Lung microvascular endothelial cell (primary cell): ENCODE measurements around the gene PKD2L2. TPM values are rescaled to one million over a fixed set of nuclear protein-coding genes. Genes with fewer than 3 reads are reported as not detected.
"Not testable (repeated sequence)": the region's sequence is repeated elsewhere in the genome, so short reads cannot be mapped to it uniquely, and the experiment has no call there.

Experiments used
- DNase-seq, 2 donors: peaks; one replicate each; pipeline versions ENCODE4 v3.0.0 to v3.0.0-alpha.2; 2010; ENCODE audit warnings: low read depth in 2 of 2
- total RNA-seq: library from RNA; depleted of rRNA; stranded (reverse); fragments of >200 nt; gene quantifications from 2 replicates; pipeline ENCODE4 v1.2.1, GENCODE V29; 2014

Gene PKD2L2
- total RNA-seq, result not detected in 2 replicates

DNA sequence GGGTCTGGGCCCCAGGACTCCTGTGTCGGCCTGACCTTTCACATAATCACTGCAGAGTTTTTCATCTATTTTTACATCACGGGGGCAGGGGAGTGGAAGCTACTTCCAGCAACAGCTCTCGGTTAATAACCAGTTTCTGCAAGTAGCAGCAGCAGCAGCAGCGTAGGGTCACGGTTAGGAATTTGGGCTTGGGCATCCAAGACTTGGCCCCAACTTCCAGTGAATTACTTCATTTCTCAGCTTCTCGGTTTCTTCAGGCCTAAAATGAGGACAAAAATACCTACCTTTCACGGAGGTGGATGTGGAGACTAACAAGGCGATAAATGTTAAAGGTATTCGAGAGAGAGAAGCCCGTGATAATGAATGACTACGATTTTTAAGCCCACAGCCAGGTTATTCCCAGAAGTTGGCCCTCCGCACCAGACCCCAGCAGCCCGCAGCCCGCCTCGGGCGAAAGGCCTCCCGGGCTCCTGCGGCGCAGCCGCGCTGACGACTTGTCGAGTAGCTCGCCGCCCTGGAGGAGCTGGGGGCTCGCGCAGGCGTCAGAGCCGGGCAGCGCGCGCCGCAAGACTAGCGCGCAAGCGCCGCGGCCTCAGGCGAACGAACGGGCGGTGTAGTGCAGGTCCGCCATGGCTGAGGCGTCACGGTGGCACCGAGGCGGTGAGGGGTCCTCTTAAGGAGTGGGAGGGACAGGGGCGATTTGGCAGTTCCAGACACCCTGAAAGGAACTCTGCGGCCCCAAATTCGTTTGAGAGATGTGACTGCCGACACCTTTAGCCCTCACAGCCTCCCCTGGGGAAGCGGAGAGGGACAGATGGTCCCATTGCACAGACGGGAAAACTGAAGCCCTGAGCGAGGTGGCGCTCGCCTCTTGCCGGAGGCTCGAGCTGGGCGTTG, at the start of gene PKD2L2:
Gene PKD2L2 (plus strand): TSS at position 595 of the 897 bp plus-strand sequence. CDS start 35 bp downstream, at position 630.
- peak; percentile 74 to 87 for DNase-seq

DNA sequence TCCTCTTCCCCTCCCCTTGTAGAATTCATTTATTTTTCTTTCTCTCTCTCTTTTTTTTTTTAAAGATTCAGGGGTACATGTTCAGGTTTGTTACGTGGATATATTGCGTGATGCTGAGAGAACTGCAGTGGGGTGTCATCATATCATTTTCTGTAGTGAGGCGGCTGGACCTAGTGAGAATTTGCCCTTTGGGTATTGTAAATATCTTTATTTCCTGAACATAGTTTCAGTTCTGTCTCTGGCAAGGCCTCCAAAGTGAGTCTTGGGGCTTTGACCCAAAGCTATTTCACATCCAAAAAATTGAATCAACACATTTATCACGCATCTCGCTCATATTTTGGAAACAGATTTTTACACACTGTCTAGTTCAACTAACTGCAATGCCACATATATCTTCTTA, 47.0 kb upstream of the PKD2L2 start:
- DNase-seq, result no peak

DNA sequence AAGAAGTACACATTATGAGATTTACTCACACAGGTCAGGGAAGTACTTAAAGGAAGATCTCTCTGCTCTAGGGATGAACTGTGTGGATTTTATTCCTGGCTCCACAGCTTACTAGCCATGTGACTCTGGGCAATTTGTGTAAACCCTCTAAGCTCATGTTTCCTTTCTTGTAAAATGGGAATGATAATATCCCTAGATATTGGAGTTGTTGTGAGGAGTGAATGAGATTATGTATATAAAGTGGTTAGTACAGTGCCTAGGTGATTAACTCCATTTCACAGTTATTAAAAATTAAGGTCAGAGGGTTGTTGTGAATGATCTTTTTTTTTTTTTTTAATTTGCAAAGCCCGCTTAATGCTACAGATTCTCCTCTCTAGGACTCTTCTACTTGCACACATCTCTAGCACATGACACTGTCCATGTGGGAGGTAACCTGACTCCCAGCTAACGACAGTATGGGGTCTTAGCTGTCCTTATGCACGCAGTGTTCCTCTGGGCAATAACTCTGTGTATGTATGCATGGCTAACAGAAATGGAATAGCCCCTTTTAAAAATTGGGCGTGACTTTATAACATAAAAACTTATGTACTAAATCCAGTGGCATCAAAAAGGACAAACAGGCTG, 45.5 kb upstream of the PKD2L2 start:
- no peak for DNase-seq

DNA sequence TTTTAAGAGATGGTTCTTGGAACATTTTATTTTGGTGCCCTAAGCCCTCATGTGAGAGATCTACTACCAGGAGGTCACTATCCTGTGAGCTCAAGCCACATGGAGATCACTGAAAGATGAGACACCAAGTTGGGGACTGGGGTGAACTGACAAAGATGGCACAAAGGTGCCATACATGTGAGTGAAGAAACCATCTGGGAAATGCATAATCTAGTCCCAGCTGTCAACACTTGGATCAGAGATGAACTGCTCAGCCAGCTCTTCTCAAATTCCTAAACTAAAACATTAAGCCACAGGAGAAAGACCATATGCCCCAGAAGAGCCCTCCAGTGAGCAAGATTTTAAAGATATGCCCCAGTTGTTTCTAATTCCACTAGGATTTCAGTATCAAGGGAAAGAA, 43.8 kb upstream of the PKD2L2 start:
- no peak for DNase-seq

DNA sequence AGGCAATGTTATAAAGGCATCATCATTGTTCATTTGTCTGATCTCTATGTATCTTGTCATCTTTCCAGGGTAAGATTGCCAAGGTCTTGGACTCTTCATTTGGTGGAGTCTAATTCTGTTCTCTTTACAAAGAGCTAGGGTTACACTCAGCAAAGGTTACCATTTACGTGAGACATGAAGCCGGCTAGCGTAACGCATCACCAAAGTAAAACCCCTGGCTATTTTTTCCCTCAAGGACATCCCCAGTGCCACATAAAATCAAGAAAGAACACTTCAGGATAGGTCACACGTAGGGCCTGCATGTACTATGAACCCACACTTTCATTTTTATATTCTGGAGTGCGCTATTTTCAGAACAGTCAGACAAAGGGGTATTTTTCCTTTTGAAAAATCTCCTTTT, 41.6 kb upstream of the PKD2L2 start:
- DNase-seq, result no peak

GRCh38 chr5:137853165-137853564, 36.1 kb upstream of the PKD2L2 start:
- not testable (repeated sequence) for DNase-seq

- DNase-seq, result no peak
These were observed 33.1 kb upstream of the PKD2L2 start for GRCh38 chr5:137856201-137856600.

DNA sequence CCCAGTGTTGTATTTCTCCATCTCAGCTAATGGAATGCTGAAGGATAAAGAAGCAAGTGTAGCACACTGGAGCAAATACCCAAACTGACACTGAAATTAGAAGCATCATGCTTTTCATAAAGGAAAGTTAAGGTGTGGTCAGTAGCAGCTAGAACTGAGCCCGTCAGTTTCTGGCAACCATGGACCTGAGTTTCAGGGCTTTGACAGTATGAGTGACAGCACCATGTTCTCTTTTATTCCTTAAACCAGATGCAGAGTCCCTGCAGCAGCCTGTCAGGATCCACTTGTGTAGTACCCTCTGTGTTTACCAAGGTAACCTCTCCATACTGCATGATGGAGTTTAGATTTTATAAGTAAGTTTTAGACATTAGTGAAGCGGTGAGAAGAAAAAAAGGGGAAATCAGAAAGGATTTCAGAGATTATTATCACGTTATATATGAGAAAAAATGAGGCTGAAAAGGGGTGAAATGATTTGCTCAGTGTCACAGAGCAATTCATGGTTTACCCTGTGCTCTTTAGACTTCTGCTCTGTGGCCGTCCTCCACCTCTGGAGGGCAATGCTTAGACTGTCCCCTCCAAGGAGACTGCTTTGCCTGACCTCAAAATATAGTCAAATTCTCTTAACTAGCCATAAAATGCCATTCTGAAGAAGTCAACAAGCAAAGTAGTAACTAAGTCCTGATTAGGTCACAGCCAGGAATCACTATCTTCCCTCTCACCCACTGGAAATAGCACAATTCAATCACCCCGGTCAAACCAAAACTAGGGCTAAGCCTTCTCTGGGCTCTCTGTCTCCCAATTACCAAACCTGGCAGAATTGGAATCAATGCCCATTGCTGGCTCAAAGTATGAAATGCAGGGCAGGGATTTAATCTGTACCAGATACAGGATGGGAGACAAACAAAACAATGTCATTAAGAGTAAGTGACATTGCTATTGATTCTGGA, 32.1 kb upstream of the PKD2L2 start:
- DNase-seq, result no peak

GRCh38 chr5:137858223-137858916, 30.9 kb upstream of the PKD2L2 start:
- peak; percentile 17 to 19 for DNase-seq

DNA sequence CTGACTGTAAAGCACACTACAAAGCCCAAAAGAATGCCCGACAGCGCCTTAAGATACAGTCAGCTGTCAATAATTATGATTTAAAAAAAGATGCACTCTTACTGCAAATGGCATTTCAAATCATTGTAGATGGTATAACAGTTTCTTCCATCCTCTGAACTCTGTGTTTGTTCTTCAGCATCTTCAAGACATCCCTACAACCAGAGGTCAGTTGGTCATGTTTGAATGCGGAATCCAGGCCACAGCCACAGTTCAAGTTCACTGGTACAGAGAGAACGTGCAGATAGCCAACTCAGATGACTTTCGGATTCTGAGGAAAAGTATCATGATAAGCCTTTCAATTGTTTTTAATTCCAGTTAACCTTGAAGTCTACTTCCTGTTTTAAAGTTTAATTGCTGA, 30.3 kb upstream of the PKD2L2 start:
- DNase-seq, result no peak

- no peak for DNase-seq
These were observed 27.0 kb upstream of the PKD2L2 start for GRCh38 chr5:137862251-137862650.

DNA sequence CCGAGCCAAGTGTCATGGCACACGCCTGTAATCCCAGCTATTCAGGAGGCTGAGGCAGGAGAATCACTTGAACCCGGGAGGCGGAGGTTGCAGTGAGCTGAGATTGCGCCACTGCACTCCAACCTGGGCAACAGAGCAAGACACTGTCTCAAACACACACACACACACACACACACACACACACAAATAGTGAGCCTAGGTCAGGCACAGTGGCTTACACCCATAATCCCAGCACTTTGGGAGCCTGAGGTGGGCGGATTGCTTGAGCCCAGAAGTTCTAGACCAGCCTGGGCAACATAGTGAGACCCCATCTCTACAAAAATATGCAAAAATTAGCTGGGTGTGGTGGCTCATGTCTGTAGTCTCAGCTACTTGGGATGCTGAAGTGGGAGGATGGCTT, 25.6 kb upstream of the PKD2L2 start:
- not testable (repeated sequence) for DNase-seq

GRCh38 chr5:137866541-137867388, 22.5 kb upstream of the PKD2L2 start:
- DNase-seq, result no peak

DNA sequence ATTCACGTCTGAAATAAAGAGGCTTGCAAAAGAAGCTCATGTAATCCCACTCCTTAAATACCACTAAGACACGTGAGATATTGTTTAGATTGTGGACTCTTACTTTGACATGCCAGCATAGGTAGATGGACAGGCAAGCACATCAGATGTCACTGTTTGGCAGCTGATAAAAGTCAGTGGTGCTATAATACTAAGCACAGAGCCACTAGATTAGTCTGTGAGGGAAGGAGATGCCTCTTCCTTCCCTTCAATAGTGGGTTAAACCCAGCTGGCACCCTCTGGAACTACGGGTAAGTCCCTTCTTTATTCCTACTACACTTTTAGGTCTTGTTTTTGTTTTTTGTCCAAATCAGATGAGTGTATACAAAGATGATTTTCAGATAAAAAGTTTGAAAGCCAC, 21.6 kb upstream of the PKD2L2 start, which contains the start of gene MYOT:
Gene MYOT (plus strand): TSS at position 197 of the 400 bp plus-strand sequence. CDS start 2,792 bp downstream, outside the sequence.
- DNase-seq, result no peak

- DNase-seq, result no peak
These were observed 18.5 kb upstream of the PKD2L2 start for GRCh38 chr5:137870647-137871339.

- no peak for DNase-seq
These were observed 17.7 kb upstream of the PKD2L2 start for GRCh38 chr5:137871571-137871970.

DNA sequence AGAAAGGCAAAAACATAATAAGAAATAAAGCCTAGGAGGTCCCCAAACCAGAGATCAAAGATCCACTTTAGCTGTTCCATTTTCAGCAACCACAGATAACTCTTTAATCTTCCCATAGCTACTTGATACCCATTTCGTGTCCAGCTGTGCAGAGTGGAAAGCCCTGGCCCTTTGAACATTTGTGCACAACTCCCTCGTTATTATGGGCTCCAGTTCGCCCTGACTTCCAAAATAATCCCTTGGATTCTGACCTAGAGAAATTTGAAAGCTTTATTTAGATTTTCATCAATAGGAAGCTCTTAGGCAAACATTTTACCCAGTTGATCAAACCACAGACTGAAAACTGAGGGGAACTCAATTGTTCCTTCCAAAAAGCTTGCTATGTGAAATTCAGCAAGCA, 16.8 kb upstream of the PKD2L2 start:
- DNase-seq, result no peak

DNA sequence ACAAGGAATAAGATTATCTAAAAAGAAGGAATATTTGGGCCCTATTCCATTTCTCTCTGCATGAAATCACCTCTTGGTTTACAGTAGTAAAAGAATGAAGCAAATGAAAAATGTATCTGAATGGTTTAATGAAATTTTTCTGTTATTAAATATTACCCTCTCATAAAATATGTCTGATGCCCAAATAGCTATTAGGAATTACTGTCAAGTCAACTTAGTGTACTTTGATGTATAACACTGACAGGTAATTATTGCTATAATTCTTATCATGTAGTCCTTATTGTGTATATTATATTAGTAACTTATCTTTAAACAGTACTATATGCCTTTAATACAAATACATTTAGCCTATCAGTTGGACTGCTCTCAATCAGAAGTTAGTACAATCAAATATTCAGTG, 13.2 kb upstream of the PKD2L2 start:
- no peak for DNase-seq

DNA sequence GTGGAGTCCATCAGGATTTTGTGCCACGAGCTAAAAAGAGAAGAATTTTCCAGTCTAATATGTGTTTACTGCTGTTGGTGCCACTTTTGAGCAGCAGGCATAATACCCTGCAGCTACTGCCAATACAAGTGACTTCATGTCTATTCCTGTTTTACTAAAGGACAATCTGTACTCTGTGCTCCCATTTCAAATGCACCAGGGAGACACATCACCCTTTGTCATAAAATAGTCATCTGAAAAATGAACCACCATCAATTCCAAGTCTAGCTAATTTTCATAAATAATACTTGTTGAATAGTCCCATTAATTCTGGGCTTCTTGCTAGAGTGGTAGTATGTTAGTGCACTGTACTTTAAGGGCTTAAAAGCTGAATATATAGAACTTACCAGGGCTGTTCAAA, 8.9 kb upstream of the PKD2L2 start:
- DNase-seq, result no peak
